Ovary (tissue), 9 donors: ENCODE results near the gene IFNG-AS1. TPM values are rescaled to one million over a fixed set of nuclear protein-coding genes. Genes with fewer than 3 reads are reported as not detected.

Source experiments
- DNase-seq, 5 donors: peaks; one replicate each; pipeline ENCODE4 v3.0.0-alpha.2; 2019 to 2020
- H3K27ac ChIP-seq, 2 donors: fragments of 200-600 bp; one replicate each; pipeline versions ENCODE4 v1.5.1 to v1.8.0; 2019 to 2022
- H3K27me3 ChIP-seq: fragments of 200-600 bp; one replicate; pipeline ENCODE4 v1.8.0; 2022
- H3K36me3 ChIP-seq: fragments of 200-600 bp; sonication (generic); one replicate; pipeline ENCODE4 v1.5.1; 2019
- H3K4me1 ChIP-seq: one replicate; pipeline ENCODE4 v1.8.1; 2013; ENCODE audit warnings: mild to moderate bottlenecking, moderate library complexity; ENCODE audit not compliant: insufficient read depth
- H3K4me3 ChIP-seq: fragments of 200-600 bp; sonication (generic); one replicate; pipeline ENCODE4 v1.5.1; 2017
- H3K9me3 ChIP-seq, 2 donors: fragments of 200-600 bp in 1 of 2; sonication (generic) in 1 of 2; one replicate each; pipeline versions ENCODE4 v1.5.1 to v1.8.1; 2013 to 2019; ENCODE audit warnings: mild to moderate bottlenecking in 1 of 2, moderate library complexity in 1 of 2
- EP300 ChIP-seq: sonication (generic); formaldehyde crosslinking; IDR thresholded peaks from one replicate; pipeline ENCODE4 v1.6.1; 2017; ENCODE audit warnings: antibody characterized with exemption
- POLR2A ChIP-seq: fragments of 450-650 bp; IDR thresholded peaks from one replicate; pipeline ENCODE4 v1.6.1; 2017; ENCODE audit warnings: antibody characterized with exemption, mild to moderate bottlenecking, moderate library complexity
- WGBS, 3 donors: extraction: QIAGEN DNeasy Blood & Tissue Kit in 1 of 3; methylation state at CpG; one replicate each; pipeline versions ENCODE4 v1.1.5 to v1.1.7; 2013 to 2017; 5-methylcytosine and 5-hydroxymethylcytosine counted together
- intact Hi-C, 4 donors: fragments of 100-400 bp; cut with DNase I; formaldehyde crosslinking; loops; one replicate each; pipeline versions ENCODE4 v1.11.0 to v1.15.1; 2022 to 2023
- polyA plus RNA-seq, 2 donors: library from polyadenylated mRNA; stranded (reverse); fragments of 200-250 nt in 1 of 2; fragments of 350-450 nt in 1 of 2; fragmentation: Illumina TruSeq in 1 of 2; extraction: RNeasy Lipid Tissue Mini Kit (QIAGEN cat#74804) in 1 of 2; gene quantifications; one replicate each; pipeline ENCODE4 v1.2.3, GENCODE V29; 2013 to 2014
- total RNA-seq, 7 donors: library from RNA; depleted of rRNA in 2 of 7; stranded (reverse); fragments of >200 nt in 2 of 7; fragmentation: NEBNext Ultra II Directional in 3 of 7; extraction: Animal tissue kit (Norgen Biotek cat#: 25700) in 3 of 7; gene quantifications; one replicate each; pipeline versions ENCODE4 v1.1.0 to v1.2.4, GENCODE V29; 2016 to 2023
- TF ChIP-seq, protein P1 (sequence below), 3 donors: fragments of 450-650 bp in 2 of 3; fragments of 200-600 bp in 1 of 3; IDR thresholded peaks; one replicate each; pipeline versions ENCODE4 v1.5.1 to v1.8.0; 2016 to 2022; ENCODE audit warnings: antibody characterized with exemption in 3 of 3, mild to moderate bottlenecking in 1 of 3
- donor health status: DM: no; HTN: no; CAD: no; lungs with moderate emphysema.
- donor health status: DM: no; HTN: no; CAD: no.
- donor health status: Bipolar disorder and iron deficiency.
- donor health status: DM: yes; HTN: yes; CAD: no.
- donor health status: DM: no; HTN: no; CAD: no.
- donor health status: DM: yes; HTN: yes; CAD: no.

Gene IFNG-AS1
- total and polyA plus RNA-seq, 9 donors, result not detected

DNA sequence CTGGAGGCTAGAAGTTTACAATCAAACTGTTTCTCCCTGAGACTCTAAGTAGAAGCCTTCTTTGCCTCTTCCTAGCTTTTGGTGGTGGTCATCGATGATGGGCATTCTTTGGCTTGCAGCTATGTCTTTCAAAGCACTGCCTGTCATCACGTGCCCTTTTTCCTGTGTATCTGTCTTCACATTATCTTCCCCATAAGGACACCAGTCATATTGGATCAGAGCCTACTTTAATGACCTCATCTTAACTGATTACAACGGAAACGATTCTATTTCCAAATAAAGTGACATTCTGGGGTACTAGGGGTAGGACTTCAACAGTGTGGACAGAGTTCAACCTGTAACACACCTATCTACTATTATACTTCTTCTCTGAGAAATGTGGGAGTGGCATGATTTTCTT is 31.1 kb upstream of the IFNG-AS1 start:
- Histone ChIP-seq H3K27me3 (no peaks in the 10 kb centered on the region), H3K9me3 (no peaks in the 10 kb centered on the region), H3K27ac (no peak overlapping the region), H3K36me3 (no peaks in the 10 kb centered on the region), H3K4me1 (no peaks in the 10 kb centered on the region), H3K4me3 (no peak overlapping the region)
- TF ChIP-seq POLR2A (no peak), EP300 (no peak)
- TF ChIP-seq, protein P1, sequence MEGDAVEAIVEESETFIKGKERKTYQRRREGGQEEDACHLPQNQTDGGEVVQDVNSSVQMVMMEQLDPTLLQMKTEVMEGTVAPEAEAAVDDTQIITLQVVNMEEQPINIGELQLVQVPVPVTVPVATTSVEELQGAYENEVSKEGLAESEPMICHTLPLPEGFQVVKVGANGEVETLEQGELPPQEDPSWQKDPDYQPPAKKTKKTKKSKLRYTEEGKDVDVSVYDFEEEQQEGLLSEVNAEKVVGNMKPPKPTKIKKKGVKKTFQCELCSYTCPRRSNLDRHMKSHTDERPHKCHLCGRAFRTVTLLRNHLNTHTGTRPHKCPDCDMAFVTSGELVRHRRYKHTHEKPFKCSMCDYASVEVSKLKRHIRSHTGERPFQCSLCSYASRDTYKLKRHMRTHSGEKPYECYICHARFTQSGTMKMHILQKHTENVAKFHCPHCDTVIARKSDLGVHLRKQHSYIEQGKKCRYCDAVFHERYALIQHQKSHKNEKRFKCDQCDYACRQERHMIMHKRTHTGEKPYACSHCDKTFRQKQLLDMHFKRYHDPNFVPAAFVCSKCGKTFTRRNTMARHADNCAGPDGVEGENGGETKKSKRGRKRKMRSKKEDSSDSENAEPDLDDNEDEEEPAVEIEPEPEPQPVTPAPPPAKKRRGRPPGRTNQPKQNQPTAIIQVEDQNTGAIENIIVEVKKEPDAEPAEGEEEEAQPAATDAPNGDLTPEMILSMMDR (IDR thresholded peaks at IDR 0.05), result no peak
- intact Hi-C loops, result loop anchor here in 1 of 4 donors (5.0 kb wide), 1 partner anchor 1464 kb away; no protein-coding TSS in a partner anchor
- WGBS, 3 donors, result 55 to 60% (median 59%) methylated on average over 4 of the region's 4 CpGs
- no peak for DNase-seq

DNA sequence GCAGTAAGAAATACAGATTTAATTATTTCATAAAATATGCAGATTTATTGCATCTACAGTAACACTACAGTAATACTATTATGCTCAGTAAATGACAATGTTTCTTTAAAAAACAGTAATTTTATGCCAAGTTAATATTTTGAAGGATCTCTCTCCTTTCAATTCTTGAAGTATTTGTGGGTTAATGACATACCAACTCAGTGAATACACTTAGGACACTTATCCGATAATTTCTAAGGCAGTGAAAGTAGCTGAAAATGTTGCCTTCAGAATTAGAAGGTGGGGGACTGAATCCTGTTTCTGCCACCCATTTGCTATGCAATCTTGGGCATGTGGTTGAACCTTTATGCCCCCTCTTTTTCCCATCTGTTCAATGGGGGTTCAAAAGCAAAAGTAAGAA is 24.8 kb upstream of the IFNG-AS1 start:
- H3K4me3 ChIP-seq, result no peak overlapping the region
- H3K36me3 ChIP-seq, result no peaks in the 10 kb centered on the region
- TF ChIP-seq EP300 (no peak), POLR2A (no peak)
- TF ChIP-seq, protein P1 (IDR thresholded peaks at IDR 0.05), result no peak
- no peaks in the 10 kb centered on the region for H3K9me3 ChIP-seq
- H3K27ac ChIP-seq, result no peak overlapping the region
- 68 to 75% (median 70%) methylated on average over 1 of the region's 1 CpG for WGBS, 3 donors
- H3K27me3 ChIP-seq, result no peaks in the 10 kb centered on the region
- no peaks in the 10 kb centered on the region for H3K4me1 ChIP-seq
- DNase-seq, result no peak
- intact Hi-C loops, result no loop called here

DNA sequence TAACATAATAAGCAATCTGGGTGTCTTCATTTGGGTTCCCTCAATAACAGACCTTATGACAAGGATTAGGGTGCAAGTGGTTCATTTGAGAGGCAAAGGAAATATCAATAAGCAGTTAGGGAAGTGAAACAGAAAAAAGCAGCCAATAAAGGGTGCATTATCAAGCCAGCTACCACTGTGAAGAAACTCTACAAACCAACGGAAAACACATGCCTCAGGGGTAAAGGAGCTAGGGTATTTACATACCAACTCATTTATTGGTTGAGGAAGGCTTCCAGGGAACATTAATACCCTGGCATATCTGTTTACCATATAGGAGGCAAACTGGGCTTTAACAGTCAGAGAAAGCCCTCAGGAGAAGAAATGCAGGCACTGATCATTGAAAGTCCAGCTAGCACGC is 22.7 kb upstream of the IFNG-AS1 start:
- 45 to 49% (median 47%) methylated on average over 2 of the region's 2 CpGs for WGBS, 3 donors
- H3K4me3 ChIP-seq, result no peak overlapping the region
- H3K27me3 ChIP-seq, result no peaks in the 10 kb centered on the region
- intact Hi-C loops, result no loop called here
- no peaks in the 10 kb centered on the region for H3K9me3 ChIP-seq
- H3K36me3 ChIP-seq, result no peaks in the 10 kb centered on the region
- H3K4me1 ChIP-seq, result no peaks in the 10 kb centered on the region
- no peak for TF ChIP-seq POLR2A
- no peak for TF ChIP-seq EP300
- TF ChIP-seq, protein P1 (IDR thresholded peaks at IDR 0.05), result no peak
- no peak for DNase-seq
- H3K27ac ChIP-seq, result no peak overlapping the region

DNA sequence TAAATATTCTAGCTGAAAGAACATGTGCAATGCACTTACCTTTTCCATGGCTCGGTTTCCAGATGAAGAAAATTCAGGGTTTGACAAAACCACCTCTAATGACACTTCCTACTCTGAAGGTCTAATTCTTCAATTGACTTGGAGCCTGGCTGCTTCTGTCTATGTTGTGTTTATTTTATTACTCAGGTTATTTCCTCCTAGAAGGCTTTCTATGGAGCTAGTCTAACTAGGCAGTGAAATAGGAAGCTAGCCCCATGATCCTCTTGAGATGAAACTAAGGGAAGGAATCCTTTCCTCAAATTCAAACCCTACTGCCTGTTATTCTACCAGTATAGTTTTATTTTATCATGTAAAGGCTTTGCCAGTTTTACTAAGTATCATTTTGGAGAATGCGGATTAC is 20.9 kb upstream of the IFNG-AS1 start:
- no peak for DNase-seq
- H3K27me3 ChIP-seq, result no peaks in the 10 kb centered on the region
- H3K9me3 ChIP-seq, result no peaks in the 10 kb centered on the region
- no peak overlapping the region for H3K4me3 ChIP-seq
- TF ChIP-seq POLR2A, result no peak
- TF ChIP-seq, protein P1 (IDR thresholded peaks at IDR 0.05), result no peak
- no peak for TF ChIP-seq EP300
- no peaks in the 10 kb centered on the region for H3K36me3 ChIP-seq
- no peaks in the 10 kb centered on the region for H3K4me1 ChIP-seq
- 46 to 92% (median 80%) methylated on average over 2 of the region's 2 CpGs for WGBS, 3 donors
- H3K27ac ChIP-seq, result no peak overlapping the region
- intact Hi-C loops, result no loop called here
